Limb (tissue), 2 donors: ENCODE results near the gene CP.

Experiments
- DNase-seq, 2 donors: peaks; one replicate each; pipeline ENCODE4 v3.0.0-alpha.2; 2016; ENCODE audit errors: extremely low spot score in 2 of 2

The CP gene

DNA sequence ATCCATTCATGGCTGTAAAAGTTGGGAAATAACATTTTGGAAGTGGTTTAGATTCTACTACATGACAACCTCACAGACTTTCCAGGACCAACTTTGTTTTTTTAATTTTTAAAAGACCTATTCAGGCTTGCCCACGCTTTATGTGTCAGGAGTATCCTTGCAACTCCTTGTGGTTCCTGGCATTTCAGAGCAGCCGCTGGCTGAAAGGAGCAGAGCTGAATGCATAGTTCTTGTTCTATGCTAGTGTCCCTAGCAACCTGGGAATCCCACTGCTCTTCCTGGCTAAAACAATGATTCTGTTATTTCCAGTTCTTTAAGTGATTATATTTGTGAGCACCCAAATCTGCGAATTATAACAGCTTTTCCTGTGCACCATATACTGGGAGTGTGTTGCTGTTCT lies 34.9 kb downstream of the CP start:
- no peak for DNase-seq

DNA sequence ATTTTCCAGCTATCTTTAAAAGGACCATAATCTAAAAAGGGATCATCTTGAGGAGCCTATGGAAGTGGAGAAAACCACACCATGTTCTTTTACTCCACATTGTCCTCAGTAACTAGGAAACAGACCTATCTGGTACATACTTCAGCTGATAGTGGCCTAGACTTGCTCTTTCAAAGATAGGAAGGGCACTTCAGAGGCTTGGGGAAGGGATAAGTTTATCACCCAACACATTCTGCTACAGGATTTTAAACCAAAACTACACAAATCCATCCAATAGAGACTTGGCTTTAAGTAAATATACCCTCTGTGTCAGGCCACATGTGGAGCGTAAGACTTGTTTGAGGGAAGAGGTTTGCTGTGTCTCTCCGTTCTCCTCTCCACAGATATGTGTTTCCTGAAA lies 35.4 kb downstream of the CP start:
- no peak for DNase-seq

DNA sequence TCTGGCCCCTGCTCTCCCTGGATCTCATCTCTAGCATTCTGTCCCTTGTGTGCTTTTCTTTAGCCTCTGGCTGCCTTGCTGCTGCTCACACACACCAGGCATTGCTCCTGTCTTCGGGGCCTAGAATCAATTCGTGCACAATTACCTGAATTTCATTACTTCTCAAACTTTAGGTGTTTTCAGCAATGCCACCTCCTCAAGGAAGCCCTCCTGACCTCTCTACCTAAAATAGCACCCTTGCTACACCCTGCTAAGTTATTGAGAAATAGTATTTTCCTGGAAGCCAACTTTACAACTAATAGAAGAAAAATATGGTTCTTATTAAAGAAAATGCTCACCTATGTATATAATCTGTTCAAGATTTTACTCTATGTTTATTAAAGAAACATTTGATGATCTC lies 40.4 kb downstream of the CP start:
- DNase-seq: no peak

DNA sequence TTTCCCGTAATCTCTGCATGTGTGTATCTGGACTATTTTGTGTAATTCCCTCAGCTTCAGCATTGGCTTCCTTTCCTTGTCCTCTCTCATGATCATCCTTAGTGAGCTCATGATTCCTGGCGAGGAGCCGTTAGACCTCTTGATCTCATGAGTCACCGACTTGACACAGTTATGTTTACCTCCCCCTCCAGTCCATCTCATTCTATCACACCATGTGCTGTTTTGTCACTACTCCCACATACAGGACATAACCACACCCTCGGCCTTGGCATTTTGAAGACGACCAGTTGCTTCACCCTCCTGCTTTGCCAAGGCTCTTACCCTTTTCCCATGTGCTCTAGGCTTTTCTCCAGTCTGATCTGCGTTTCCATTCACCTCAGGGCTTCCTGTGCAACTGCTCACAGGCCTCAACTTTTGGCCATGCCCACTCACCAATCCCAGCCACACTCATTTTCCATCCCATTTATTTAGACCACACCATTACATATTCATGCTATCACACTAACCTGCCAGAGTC lies 41.5 kb downstream of the CP start:
- no peak for DNase-seq

DNA sequence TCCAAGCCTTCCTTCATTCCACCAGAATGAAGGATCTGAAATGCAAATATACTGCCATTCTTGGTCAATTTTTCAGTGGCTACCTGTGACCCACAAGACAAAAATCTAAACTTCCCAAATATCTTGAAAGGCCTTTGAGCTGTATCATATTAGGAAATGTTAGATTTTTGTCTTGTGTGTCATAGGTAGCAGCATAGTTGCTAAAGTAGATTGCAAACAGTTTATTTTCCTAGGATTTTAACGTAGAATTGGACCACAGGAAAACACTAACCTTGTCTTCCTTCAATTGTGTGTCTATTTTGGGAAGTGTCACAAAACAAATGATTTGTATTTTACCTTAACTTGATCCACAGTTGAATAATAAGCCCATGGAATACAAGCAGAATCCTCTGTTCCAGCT lies 42.4 kb downstream of the CP start:
- no peak for DNase-seq

DNA sequence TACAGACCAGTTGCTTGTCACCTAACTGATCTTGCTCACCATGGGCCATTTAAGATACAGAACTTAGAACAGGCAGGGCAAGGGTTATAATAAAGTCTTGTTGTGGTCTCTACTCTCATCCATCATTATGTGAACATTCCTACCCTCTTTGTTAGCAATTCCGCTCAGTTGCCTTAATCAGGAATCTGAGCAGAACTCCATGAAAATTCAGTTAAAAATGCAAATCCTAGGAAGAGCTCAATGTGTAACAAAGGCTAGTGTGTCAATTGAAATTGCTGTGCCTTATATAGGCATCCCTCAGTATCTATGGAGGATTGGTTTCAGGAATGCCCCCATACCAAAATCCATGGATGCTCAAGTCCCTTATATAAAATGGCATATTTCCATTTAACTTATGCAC lies 44.5 kb downstream of the CP start:
- DNase-seq: no peak

DNA sequence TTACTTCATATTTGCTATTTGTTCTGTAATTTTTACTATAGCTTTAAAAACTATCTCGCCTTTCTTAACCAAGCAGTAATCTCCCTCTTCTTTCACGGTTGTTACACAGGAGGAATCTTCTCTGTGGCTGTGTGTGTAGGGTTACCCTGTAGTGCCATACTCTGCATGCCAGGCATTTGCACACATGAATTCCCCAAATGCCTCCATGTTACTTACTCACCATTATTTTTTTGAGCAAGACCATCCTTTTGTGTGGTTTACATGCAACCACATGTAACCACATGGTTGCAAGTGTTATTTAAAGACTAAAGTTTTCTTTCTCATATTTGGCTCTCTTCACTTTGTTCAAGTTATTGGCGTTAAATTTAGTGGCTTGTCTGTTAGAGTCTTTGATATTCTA lies 46.7 kb downstream of the CP start:
- DNase-seq: no peak

DNA sequence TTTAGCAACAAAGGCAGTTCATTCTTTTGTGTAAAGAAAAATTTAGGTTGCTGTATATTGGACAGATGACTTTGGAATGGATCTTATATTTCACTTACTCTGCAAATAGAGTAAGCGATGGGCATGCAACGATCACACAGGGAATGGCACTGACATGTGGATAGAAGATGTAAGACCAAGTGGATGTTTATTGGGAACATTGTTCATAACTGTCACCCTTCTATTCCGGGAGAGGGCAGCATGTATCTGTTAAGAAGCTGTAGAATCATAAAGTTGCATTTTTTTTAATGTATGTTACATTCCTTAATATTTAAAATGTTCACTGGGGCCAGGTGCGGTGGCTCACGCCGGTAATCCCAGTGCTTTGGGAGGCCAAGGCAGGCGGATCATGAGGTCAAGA lies 51.0 kb downstream of the CP start:
- DNase-seq: no peak

DNA sequence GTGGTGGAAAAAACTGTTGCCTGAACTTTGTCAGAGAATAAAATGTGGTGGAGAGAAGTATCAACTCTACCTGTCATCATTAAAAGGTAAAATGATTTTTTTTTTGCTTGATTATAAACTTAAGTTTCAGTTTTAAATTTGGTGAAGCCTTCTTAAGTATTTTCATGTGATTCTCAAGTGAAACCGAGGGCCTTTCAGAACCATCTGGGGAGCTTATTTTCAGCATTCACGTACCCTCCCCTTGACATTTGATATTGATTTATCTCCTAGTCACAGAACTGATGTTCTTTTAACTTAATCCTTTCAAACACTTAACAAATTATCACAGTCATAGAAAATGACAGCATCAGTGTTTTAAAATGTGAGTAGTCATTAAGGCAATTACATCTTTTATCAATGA lies 53.7 kb downstream of the CP start:
- DNase-seq: no peak

DNA sequence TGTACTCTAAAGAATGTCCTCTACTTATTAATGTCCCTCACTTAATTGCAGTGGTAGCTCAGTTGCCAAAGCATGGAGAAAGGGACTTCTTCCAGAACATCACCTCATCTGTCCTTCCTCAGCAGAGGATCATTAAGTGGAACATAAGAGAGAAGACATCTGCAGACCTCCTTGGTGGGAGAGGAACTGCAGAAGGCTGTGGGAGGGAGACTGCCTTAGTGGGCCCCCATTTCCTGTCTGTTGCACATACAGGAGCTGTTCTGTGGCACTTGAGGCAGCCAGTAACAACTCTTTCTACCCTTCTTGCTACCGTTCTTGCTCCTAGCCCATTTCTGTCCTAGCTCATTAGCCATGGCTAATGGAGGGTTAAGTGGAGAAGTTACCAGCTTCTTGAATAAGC lies 58.6 kb downstream of the CP start:
- no peak for DNase-seq

DNA sequence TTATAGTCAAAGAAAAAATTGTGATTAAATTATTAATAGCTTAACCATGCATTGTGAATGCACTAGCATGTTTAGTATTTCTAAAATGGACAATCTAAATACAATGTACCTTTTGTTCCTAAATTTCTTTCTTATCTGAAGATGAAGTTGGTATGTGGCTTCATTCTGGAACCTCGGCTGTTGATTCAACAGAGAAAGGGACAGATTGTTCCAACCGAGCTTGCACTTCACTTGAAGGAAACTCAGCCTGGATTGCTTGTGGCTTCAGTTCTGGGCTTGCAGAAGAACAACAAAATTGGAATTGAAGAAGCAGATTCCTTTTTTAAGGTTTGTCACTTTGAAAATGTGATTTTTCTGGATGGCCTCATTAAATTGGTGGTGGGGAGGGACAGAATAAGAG lies 59.6 kb downstream of the CP start:
- DNase-seq: no peak

DNA sequence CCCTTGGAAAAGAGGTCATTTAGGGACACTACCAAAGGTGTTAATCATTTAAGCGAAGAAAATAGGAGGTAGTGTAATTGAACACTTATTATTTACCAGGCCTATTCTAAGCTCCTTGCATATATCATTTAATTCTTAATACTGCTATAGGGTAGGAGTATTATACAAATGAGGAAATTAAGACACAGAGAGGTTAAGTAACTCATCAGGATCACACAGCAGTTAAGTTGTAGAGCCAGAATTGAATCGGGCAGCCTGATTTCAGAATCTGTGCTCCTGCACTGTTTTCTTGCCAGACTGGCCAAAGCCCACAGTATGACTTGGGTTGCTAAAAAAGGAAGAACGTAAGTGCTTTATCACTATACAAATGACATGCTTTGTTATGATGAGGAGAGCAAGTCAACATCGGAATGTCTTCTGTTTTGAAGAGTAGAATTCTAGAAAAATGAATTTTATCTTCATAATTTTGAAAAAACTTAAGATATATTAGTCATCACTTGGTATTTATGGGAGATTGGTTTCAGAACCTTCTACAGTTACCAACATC lies 60.8 kb downstream of the CP start:
- DNase-seq: no peak

DNA sequence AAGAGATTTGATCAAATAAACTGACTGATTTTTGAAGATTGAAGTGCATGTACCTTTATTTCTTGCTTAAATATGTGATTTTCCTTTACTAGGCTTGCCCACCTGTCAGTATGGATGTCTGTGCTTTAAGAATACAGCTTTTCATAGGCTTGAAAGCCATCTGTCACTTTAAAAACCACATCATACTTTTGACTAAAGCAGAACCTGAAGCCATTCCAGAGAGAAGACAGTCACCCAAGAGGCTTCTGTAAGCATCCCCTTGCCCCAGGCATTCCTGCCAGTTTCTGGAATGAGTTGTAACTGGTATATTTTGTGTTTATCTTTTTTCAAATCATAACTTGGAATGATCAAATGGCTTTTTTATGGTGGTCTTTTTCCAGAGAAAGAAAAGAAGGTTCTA lies 68.2 kb downstream of the CP start:
- DNase-seq: no peak

DNA sequence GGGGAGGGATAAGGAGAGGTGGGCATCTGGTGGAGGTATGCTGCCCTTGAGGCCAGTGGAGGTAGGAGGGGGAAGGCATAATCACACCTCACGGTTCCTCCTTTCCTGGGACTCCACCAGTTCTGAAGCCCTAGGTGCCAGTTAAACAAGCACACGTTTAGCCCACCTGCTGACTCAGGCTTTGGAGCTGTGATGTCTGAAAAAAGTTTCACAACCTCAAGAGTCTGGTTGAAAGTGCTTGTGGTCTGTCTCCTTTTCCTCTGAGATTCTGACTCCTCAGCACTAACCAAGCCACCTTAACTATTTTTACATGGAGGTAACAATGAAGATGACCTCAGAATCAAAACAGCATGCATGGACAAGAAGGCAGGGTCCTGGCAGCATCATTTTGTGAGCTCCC lies 69.2 kb downstream of the CP start:
- no peak for DNase-seq

DNA sequence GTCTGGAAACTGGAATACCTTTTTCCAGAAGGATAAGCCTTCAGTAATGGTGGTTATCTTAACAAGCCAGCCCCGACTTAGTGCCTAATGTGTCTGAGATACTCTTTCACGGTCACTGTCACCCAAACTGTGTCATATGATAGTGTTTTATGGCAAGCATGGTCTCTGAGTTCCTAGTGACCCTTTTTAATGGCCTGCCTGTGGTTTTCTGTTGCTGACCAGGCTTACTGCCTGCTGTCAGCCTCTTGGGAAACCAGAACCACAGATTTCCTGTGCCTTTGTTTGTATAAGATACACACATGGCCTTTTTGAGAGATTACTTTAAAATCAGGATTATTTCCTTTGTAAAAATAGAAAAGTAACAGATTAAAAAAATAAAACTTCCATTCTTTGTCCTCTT lies 69.8 kb downstream of the CP start:
- DNase-seq: no peak

DNA sequence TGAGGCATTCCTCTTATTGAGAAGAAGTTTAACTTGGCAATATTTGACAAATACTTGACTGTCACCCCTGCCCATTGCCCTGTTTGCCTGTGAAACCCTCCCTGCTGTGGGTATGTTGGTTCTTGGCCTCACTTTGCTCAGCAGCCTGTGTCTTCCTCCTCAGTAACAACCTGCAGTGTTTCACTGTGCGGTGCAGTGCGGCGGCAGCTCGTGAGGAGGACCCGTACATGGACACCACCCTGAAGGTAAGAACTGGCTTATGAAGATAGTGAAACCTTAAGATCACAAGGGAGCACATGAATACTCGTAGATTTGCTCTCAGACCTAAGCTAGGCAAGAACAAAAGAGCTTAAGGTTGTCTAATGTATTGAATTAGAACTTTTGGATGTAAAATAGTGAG lies 71.2 kb downstream of the CP start:
- DNase-seq: no peak

DNA sequence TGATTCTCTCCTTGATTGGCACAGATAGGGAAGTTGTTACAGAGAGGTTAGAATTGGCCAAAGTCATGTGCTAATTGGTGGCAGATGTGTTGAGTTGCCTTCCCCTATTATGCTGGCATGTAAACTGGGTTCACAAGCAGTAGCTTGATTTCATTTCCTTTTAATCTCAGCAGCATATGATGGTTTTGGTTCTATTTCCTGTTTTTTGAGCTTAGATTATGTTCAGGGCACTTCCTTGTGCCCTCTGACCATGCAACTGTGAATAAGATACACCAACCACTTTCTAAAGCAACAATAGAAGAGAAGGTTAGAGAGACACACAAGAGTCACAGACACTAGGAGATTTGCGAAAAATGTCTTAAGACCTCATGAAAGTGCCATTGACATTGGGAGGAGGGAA lies 75.7 kb downstream of the CP start:
- no peak for DNase-seq

DNA sequence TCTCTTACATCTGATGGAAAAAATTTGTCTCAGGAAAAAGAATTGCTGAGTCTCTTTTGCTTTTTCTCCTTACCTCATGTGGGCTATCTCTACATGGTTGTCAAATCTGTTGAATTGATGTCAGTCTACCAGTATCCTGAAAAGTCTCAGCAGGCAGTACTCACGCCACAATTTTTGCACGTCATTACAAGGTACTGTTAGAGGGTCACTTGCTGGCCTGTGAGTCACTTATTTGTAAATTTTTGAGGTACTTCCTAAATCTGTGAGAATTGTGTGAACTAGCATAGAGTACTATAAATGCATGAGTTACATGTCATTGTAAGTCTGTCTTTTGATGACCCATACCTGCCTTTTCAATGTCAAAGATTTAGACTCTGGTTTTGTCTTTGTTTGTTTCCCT lies 76.3 kb downstream of the CP start:
- DNase-seq: no peak

DNA sequence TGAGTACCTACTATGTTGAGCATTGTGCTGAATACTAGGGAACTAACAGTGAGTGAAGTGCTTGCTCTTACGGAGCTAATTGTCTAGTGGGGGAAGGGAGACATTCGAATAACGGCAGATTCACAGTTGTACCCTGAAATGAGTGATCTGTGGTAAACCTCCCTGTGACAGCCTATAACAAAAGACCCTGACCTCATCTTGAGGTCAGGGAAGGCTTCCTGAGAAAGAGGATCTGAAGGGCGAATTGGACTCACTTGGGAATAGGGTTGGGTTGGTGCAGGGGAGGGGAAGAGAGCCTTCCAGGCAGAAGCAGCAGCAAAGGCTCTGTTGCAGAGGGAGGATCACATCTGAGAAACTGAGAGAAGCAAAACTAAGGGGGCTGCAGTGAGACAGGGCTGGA lies 78.9 kb downstream of the CP start:
- no peak for DNase-seq

DNA sequence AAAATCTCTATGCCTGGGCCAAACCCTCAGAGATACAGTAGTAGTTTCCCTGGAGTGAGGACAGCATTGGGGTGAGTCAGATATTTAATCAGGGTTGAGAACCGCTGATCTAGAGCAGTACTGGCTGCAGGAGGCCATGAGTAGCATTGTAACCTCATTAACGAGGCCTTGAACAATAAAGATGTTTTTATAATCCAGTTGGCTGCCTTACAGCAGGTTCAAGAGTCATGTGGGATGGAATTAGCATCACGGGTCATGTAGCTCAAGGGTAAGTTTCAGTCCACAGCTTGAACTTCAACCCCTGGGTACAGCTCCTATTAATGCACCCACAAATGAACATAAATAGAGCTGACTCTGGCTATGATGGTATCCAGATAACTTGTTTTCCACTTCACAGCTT lies 87.1 kb downstream of the CP start:
- no peak for DNase-seq

DNA sequence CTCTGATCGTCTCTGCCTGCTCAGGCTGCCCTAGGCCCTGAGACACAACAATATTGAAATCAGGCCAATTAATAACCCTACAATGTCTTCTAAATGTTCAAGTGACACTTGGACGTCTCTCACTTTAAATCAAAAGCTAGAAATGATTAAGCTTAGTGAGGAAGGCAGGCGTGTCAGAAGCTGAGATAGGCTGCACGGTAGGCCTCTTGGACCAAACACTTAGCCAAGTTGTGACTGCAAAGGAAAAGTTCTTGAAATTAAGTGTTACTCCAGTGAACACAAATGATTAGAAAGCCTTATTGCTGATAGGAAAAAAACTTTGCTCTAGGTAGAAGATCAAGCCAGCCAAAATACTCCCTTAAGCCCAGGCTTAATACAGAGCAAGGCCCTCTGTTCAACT lies 90.0 kb downstream of the CP start:
- DNase-seq: no peak

DNA sequence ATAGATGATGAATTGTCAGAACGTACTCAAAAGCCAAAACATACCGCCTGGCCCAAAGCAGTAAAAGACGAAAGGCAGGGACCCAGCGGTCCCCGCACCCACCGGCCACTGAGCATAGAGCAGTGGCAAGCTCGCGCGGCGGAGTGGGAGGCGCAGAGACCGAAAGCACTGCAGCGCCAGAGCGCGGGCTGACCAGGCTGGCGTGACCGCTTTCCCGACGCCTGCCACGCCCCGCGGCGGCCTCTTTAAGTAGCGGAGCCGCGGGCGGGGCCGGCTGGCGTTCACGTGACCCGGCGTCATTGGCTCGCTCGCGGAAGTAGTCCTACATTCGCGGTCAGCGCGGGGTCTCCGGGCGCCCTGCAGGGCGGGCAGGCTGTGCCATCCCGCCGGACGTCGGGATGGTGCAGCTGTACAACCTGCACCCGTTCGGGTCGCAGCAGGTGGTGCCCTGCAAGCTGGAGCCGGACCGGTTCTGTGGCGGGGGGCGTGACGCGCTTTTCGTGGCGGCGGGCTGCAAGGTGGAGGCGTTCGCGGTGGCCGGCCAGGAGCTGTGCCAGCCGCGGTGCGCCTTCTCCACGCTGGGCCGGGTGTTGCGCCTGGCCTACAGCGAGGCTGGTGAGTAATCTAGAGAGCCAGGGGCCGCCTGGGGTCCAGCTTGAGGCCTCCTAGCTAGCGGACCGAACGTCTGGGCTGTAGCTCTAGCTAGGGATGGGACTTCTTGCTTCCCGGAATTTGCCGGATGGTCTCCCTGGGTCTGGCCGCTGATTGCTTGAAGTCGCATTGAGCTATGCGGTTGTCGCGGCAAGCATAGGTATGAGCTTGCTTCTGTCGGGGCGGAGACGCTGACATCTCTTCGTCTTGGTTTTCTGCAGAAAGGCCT lies 92.1 kb downstream of the CP start, which contains the start of gene HPS3:
TSS of gene HPS3 (plus strand) at position 313 of the 880 bp plus-strand sequence. CDS start at position 399, 86 bp downstream.
- DNase-seq: peak; percentile 92 to 94

DNA sequence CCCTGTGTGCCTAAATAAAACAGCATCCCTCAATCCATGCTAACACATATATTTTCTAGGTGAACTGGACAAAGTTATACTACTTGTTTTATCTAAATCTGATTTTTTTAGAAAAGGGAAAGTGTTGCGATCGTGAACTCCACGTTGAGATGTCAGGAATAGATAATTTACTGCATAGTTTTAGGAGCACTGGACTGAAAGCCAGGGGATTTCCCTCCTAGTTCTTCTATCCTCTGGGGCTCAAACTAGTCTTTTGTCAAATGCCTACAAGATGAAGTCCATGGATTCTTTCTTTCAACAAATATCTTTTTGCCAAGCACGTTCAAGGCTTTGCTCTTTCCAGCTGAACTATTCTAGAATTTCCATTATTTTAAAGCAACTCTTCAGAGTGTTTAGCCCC lies 92.8 kb downstream of the CP start:
- DNase-seq: no peak
